Body of pancreas (tissue), 4 donors: ENCODE measurements around the gene PAPPA.

Experiments used
- CTCF ChIP-seq, 7 experiments: fragments of 450-650 bp in 4 of 7; fragments of 200-600 bp in 3 of 7; sonication (generic) in 3 of 7; IDR thresholded peaks; one replicate each; pipeline ENCODE4 v1.5.1; 2016 to 2019; ENCODE audit warnings: antibody characterized with exemption in 7 of 7
- POLR2A ChIP-seq, 3 donors: fragments of 450-650 bp; IDR thresholded peaks; one replicate each; pipeline ENCODE4 v1.6.1; 2016; ENCODE audit warnings: antibody characterized with exemption in 3 of 3, mild to moderate bottlenecking in 2 of 3

- TF ChIP-seq POLR2A (IDR thresholded peaks at IDR 0.05) (no peak), CTCF (IDR thresholded peaks at IDR 0.05) (no peak)
These were observed 1.5 kb downstream of the PAPPA start for GRCh38 chr9:116154976-116155697.
